HEK293T (cell line): ENCODE results near the gene TRIM71.
"Not testable (repeated sequence)": the region's sequence is repeated elsewhere in the genome, so short reads cannot be mapped to it uniquely, and the experiment has no call there.

Experiments
- CTCF ChIA-PET: fragments of 350-600 bp; formaldehyde crosslinking; extraction: SDS; loops from one replicate; lab custom pipeline; 2021; ENCODE audit warnings: antibody characterized with exemption, inconsistent platforms; lab: Yijun Ruan, JAX
- POLR2A ChIA-PET: fragments of 350-600 bp; formaldehyde crosslinking; extraction: SDS; loops from one replicate; lab custom pipeline; 2020; ENCODE audit warnings: antibody characterized with exemption, inconsistent platforms; lab: Yijun Ruan, JAX
- DNase-seq: peaks from one replicate; pipeline ENCODE4 v3.0.0; 2012; ENCODE audit warnings: mixed read lengths; ENCODE audit errors: extremely low spot score
- ARNT ChIP-seq: fragments of 450-650 bp; IDR thresholded peaks from 2 replicates; pipeline ENCODE4 v1.6.1; 2017; ENCODE audit warnings: mild to moderate bottlenecking
- BHLHE40 ChIP-seq: fragments of 450-650 bp; IDR thresholded peaks from 2 replicates; pipeline ENCODE4 v1.6.1; 2016; ENCODE audit warnings: mild to moderate bottlenecking, moderate library complexity, borderline replicate concordance
- CTBP1 ChIP-seq: fragments of 450-650 bp; IDR thresholded peaks from 2 replicates; pipeline ENCODE4 v1.6.1; 2016; ENCODE audit warnings: borderline replicate concordance
- ELF4 ChIP-seq: fragments of 450-650 bp; IDR thresholded peaks from 2 replicates; pipeline ENCODE4 v1.6.1; 2017; ENCODE audit warnings: antibody characterized with exemption
- FOXA1 ChIP-seq: fragments of 450-650 bp; IDR thresholded peaks from 2 replicates; pipeline ENCODE4 v1.6.1; 2016; ENCODE audit warnings: mild to moderate bottlenecking
- FOXK2 ChIP-seq: fragments of 450-650 bp; IDR thresholded peaks from 2 replicates; pipeline ENCODE4 v1.6.1; 2016; ENCODE audit warnings: mild to moderate bottlenecking
- FOXM1 ChIP-seq: fragments of 450-650 bp; IDR thresholded peaks from 2 replicates; pipeline ENCODE4 v1.6.1; 2017; ENCODE audit warnings: mild to moderate bottlenecking, borderline replicate concordance
- HDGF ChIP-seq: fragments of 450-650 bp; IDR thresholded peaks from 2 replicates; pipeline ENCODE4 v1.6.1; 2017; ENCODE audit warnings: antibody characterized with exemption, borderline replicate concordance
- L3MBTL2 ChIP-seq: fragments of 450-650 bp; conservative IDR thresholded peaks from 2 replicates; pipeline ENCODE4 v1.6.1; 2016; ENCODE audit warnings: mild to moderate bottlenecking
- LEF1 ChIP-seq: fragments of 450-650 bp; IDR thresholded peaks from 2 replicates; pipeline ENCODE4 v1.6.1; 2017; ENCODE audit warnings: mild to moderate bottlenecking, borderline replicate concordance
- NFRKB ChIP-seq: fragments of 450-650 bp; IDR thresholded peaks from 2 replicates; pipeline ENCODE4 v1.6.1; 2016; ENCODE audit warnings: mild to moderate bottlenecking, moderate library complexity
- PKNOX1 ChIP-seq: fragments of 450-650 bp; IDR thresholded peaks from 2 replicates; pipeline ENCODE4 v1.6.1; 2016
- SP1 ChIP-seq: fragments of 450-650 bp; IDR thresholded peaks from 2 replicates; pipeline ENCODE4 v1.6.1; 2017
- SUZ12 ChIP-seq: fragments of 450-650 bp; IDR thresholded peaks from 2 replicates; pipeline ENCODE4 v1.6.1; 2016; ENCODE audit warnings: mild to moderate bottlenecking
- TARDBP ChIP-seq: fragments of 450-650 bp; IDR thresholded peaks from 2 replicates; pipeline ENCODE4 v1.6.1; 2016
- ZNF384 ChIP-seq: fragments of 450-650 bp; IDR thresholded peaks from 2 replicates; pipeline ENCODE4 v1.6.1; 2016

TRIM71 gene

GRCh38 chr3:32782407-32782806, 35.4 kb upstream of the TRIM71 start:
- POLR2A ChIA-PET: interaction anchor here (1.0 kb wide), 1 partner anchor 12 kb away, joined by 3 read pairs; no protein-coding TSS in a partner anchor
- no peak for DNase-seq
- CTCF ChIA-PET: no interaction called here
- TF ChIP-seq ELF4 (no peak), NFRKB (no peak), CTBP1 (no peak), FOXK2 (no peak), ARNT (no peak), TARDBP (no peak), HDGF (no peak), ZNF384 (no peak), L3MBTL2 (no peak)

- CTCF ChIA-PET: no interaction called here
- DNase-seq: no peak
Measured at GRCh38 chr3:32791833-32792232, 26.0 kb upstream of the TRIM71 start.

GRCh38 chr3:32794487-32795308, 23.1 kb upstream of the TRIM71 start:
- no peak for TF ChIP-seq SUZ12
- no peak for TF ChIP-seq CTBP1
- TF ChIP-seq ZNF384: no peak
- no peak for TF ChIP-seq SP1
- no peak for TF ChIP-seq ARNT
- no peak for TF ChIP-seq ELF4
- TF ChIP-seq PKNOX1: no peak
- TF ChIP-seq L3MBTL2: no peak
- TF ChIP-seq FOXM1: no peak
- no peak for TF ChIP-seq FOXK2
- no peak for TF ChIP-seq FOXA1
- no peak for TF ChIP-seq BHLHE40
- no peak for TF ChIP-seq TARDBP
- no peak for TF ChIP-seq NFRKB
- TF ChIP-seq HDGF: no peak
- TF ChIP-seq LEF1: no peak
- CTCF ChIA-PET: no interaction called here
- POLR2A ChIA-PET: no interaction called here
- no peak for DNase-seq

More at GRCh38 chr3:32791833-32792232, 26.0 kb upstream of the TRIM71 start:
- POLR2A ChIA-PET: no interaction called here
- no peak for TF ChIP-seq SUZ12
- no peak for TF ChIP-seq SP1
- TF ChIP-seq PKNOX1: no peak

GRCh38 chr3:32796384-32796950, 21.3 kb upstream of the TRIM71 start:
- POLR2A ChIA-PET, DNase-seq: not testable (repeated sequence)

GRCh38 chr3:32797776-32798175, 20.0 kb upstream of the TRIM71 start:
- DNase-seq: no peak
- ChIA-PET CTCF (no interaction called here), POLR2A (no interaction called here)
- TF ChIP-seq PKNOX1 (no peak), BHLHE40 (no peak), TARDBP (no peak), ARNT (no peak), HDGF (no peak), ELF4 (no peak), LEF1 (no peak)

More at GRCh38 chr3:32796384-32796950, 21.3 kb upstream of the TRIM71 start:
- CTCF ChIA-PET: not testable (repeated sequence)

- POLR2A ChIA-PET: not testable (repeated sequence)
Measured at GRCh38 chr3:32801440-32801839, 16.4 kb upstream of the TRIM71 start.

GRCh38 chr3:32813180-32813579, 4.6 kb upstream of the TRIM71 start:
- ChIA-PET CTCF (no interaction called here), POLR2A (interaction anchor here (0.9 kb wide), 1 partner anchor 265 kb away, joined by 3 read pairs; no protein-coding TSS in a partner anchor)
- no peak for DNase-seq
- TF ChIP-seq LEF1 (no peak), TARDBP (no peak), PKNOX1 (no peak; the same call in 1 of the 2 replicates), L3MBTL2 (no peak), SUZ12 (no peak)

More at GRCh38 chr3:32801440-32801839, 16.4 kb upstream of the TRIM71 start:
- DNase-seq, CTCF ChIA-PET: not testable (repeated sequence)
